SK-N-SH treated with all-trans-retinoic acid at 6 μM for 48 hours (cell line): ENCODE results near the gene PCDHA13.

Source experiments
- ATAC-seq: fragments of 200-7000 bp; cut with Tn5 transposase; 3 replicates; pipeline ENCODE4 v1.9.1; 2020; ENCODE audit warnings: mild to moderate bottlenecking, moderate library complexity
- CSDC2 ChIP-seq: fragments of 250-450 bp; sonication (Bioruptor Pico); IDR thresholded peaks from 2 replicates; pipeline ENCODE4 v1.5.0; 2020; ENCODE audit warnings: mild to moderate bottlenecking, moderate library complexity
- ESRRG ChIP-seq: fragments of 250-450 bp; sonication (Bioruptor Pico); IDR thresholded peaks from 2 replicates; pipeline ENCODE4 v1.6.1; 2021; ENCODE audit warnings: mild to moderate bottlenecking
- GLIS3 ChIP-seq: fragments of 250-450 bp; sonication (Bioruptor Pico); IDR thresholded peaks from 2 replicates; pipeline ENCODE4 v1.5.0; 2020; ENCODE audit warnings: mild to moderate bottlenecking, moderate library complexity
- ISL1 ChIP-seq: fragments of 250-450 bp; sonication (Bioruptor Pico); IDR thresholded peaks from 2 replicates; pipeline ENCODE4 v2.1.2; 2022; ENCODE audit warnings: mild to moderate bottlenecking, moderate library complexity
- OSR1 ChIP-seq: fragments of 250-450 bp; sonication (Bioruptor Pico); IDR thresholded peaks from 2 replicates; pipeline ENCODE4 v1.8.0; 2022; ENCODE audit warnings: moderate library complexity, mild to moderate bottlenecking, inconsistent platforms
- PPARA ChIP-seq: fragments of 250-450 bp; sonication (Bioruptor Pico); IDR thresholded peaks from 2 replicates; pipeline ENCODE4 v1.5.0; 2020; ENCODE audit warnings: mild to moderate bottlenecking, borderline replicate concordance
- RARB ChIP-seq: fragments of 250-450 bp; sonication (Bioruptor Pico); IDR thresholded peaks from 2 replicates; pipeline ENCODE4 v1.8.0; 2021; ENCODE audit warnings: mild to moderate bottlenecking, moderate library complexity
- SNAI2 ChIP-seq: fragments of 250-450 bp; sonication (Bioruptor Pico); IDR thresholded peaks from 2 replicates; pipeline ENCODE4 v1.5.0; 2020; ENCODE audit warnings: mild to moderate bottlenecking, moderate library complexity
- TCF4 ChIP-seq: fragments of 250-450 bp; sonication (Bioruptor Pico); IDR thresholded peaks from 2 replicates; pipeline ENCODE4 v1.8.0; 2021; ENCODE audit warnings: mild to moderate bottlenecking, moderate library complexity, borderline replicate concordance
- TOX ChIP-seq: fragments of 250-450 bp; sonication (Bioruptor Pico); IDR thresholded peaks from 2 replicates; pipeline ENCODE4 v1.8.0; 2021; ENCODE audit warnings: mild to moderate bottlenecking, moderate library complexity, borderline replicate concordance
- ZC3H10 ChIP-seq: fragments of 250-450 bp; sonication (Bioruptor Pico); IDR thresholded peaks from 2 replicates; pipeline ENCODE4 v1.5.1; 2021; ENCODE audit warnings: mild to moderate bottlenecking, moderate library complexity
- ZFP3 ChIP-seq: fragments of 250-450 bp; sonication (Bioruptor Pico); IDR thresholded peaks from 2 replicates; pipeline ENCODE4 v1.5.0; 2020; ENCODE audit warnings: mild to moderate bottlenecking, moderate library complexity
- ZFP30 ChIP-seq: fragments of 450-650 bp; formaldehyde crosslinking; IDR thresholded peaks from 2 replicates; pipeline ENCODE4 v1.5.0; 2022; ENCODE audit warnings: mild to moderate bottlenecking, moderate library complexity
- ZNF565 ChIP-seq: fragments of 450-650 bp; formaldehyde crosslinking; conservative IDR thresholded peaks from 2 replicates; pipeline ENCODE4 v1.5.0; 2020; ENCODE audit warnings: low read depth, mild to moderate bottlenecking, moderate library complexity
- ZNF70 ChIP-seq: fragments of 450-650 bp; formaldehyde crosslinking; IDR thresholded peaks from 2 replicates; pipeline ENCODE4 v1.5.0; 2020; ENCODE audit warnings: mild to moderate bottlenecking, moderate library complexity
- ZNF8 ChIP-seq: fragments of 450-650 bp; formaldehyde crosslinking; IDR thresholded peaks from 2 replicates; pipeline ENCODE4 v1.5.0; 2020; ENCODE audit warnings: mild to moderate bottlenecking, moderate library complexity
- TF ChIP-seq, protein P1 (sequence below): fragments of 250-450 bp; sonication (Bioruptor Pico); IDR thresholded peaks from 2 replicates; pipeline ENCODE4 v1.5.0; 2020; ENCODE audit warnings: mild to moderate bottlenecking, moderate library complexity
- TF ChIP-seq, protein P2 (sequence below): fragments of 250-450 bp; sonication (Bioruptor Pico); IDR thresholded peaks from 2 replicates; pipeline ENCODE4 v1.8.0; 2020; ENCODE audit warnings: mild to moderate bottlenecking, moderate library complexity, borderline replicate concordance
- TF ChIP-seq, protein P3 (sequence below): fragments of 250-450 bp; sonication (Bioruptor Pico); IDR thresholded peaks from 2 replicates; pipeline ENCODE4 v1.8.0; 2021; ENCODE audit warnings: low read depth, mild to moderate bottlenecking, moderate library complexity, borderline replicate concordance
- TF ChIP-seq, protein P4 (sequence below): fragments of 250-450 bp; sonication (Bioruptor Pico); IDR thresholded peaks from 2 replicates; pipeline ENCODE4 v1.5.1; 2021; ENCODE audit warnings: mild to moderate bottlenecking, moderate library complexity
- TF ChIP-seq, protein P5 (sequence below): fragments of 250-450 bp; sonication (Bioruptor Pico); IDR thresholded peaks from 2 replicates; pipeline ENCODE4 v1.5.1; 2020; ENCODE audit warnings: low read depth, mild to moderate bottlenecking, moderate library complexity

PCDHA13 gene

DNA sequence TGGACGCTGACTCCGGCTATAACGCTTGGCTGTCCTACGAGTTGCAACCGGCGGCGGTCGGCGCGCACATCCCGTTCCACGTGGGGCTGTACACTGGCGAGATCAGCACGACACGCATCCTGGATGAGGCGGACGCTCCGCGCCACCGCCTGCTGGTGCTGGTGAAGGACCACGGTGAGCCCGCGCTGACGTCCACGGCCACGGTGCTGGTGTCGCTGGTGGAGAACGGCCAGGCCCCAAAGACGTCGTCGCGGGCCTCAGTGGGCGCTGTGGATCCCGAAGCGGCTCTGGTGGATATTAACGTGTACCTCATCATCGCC lies 4.7 kb upstream of the PCDHA13 start:
- no peak for TF ChIP-seq SNAI2 (CRISPR knock-in tag)
- TF ChIP-seq PPARA (CRISPR knock-in tag): no peak
- TF ChIP-seq, protein P1, sequence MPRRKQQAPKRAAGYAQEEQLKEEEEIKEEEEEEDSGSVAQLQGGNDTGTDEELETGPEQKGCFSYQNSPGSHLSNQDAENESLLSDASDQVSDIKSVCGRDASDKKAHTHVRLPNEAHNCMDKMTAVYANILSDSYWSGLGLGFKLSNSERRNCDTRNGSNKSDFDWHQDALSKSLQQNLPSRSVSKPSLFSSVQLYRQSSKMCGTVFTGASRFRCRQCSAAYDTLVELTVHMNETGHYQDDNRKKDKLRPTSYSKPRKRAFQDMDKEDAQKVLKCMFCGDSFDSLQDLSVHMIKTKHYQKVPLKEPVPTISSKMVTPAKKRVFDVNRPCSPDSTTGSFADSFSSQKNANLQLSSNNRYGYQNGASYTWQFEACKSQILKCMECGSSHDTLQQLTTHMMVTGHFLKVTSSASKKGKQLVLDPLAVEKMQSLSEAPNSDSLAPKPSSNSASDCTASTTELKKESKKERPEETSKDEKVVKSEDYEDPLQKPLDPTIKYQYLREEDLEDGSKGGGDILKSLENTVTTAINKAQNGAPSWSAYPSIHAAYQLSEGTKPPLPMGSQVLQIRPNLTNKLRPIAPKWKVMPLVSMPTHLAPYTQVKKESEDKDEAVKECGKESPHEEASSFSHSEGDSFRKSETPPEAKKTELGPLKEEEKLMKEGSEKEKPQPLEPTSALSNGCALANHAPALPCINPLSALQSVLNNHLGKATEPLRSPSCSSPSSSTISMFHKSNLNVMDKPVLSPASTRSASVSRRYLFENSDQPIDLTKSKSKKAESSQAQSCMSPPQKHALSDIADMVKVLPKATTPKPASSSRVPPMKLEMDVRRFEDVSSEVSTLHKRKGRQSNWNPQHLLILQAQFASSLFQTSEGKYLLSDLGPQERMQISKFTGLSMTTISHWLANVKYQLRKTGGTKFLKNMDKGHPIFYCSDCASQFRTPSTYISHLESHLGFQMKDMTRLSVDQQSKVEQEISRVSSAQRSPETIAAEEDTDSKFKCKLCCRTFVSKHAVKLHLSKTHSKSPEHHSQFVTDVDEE (CRISPR knock-in tag): no peak
- TF ChIP-seq TOX (CRISPR knock-in tag): no peak
- TF ChIP-seq, protein P2, sequence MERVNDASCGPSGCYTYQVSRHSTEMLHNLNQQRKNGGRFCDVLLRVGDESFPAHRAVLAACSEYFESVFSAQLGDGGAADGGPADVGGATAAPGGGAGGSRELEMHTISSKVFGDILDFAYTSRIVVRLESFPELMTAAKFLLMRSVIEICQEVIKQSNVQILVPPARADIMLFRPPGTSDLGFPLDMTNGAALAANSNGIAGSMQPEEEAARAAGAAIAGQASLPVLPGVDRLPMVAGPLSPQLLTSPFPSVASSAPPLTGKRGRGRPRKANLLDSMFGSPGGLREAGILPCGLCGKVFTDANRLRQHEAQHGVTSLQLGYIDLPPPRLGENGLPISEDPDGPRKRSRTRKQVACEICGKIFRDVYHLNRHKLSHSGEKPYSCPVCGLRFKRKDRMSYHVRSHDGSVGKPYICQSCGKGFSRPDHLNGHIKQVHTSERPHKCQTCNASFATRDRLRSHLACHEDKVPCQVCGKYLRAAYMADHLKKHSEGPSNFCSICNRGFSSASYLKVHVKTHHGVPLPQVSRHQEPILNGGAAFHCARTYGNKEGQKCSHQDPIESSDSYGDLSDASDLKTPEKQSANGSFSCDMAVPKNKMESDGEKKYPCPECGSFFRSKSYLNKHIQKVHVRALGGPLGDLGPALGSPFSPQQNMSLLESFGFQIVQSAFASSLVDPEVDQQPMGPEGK (CRISPR knock-in tag): no peak
- TF ChIP-seq ESRRG (CRISPR knock-in tag): no peak
- TF ChIP-seq RARB (CRISPR knock-in tag): no peak
- no peak for TF ChIP-seq GLIS3 (CRISPR knock-in tag)
- TF ChIP-seq ZFP30 (CRISPR knock-in tag): no peak
- no peak for TF ChIP-seq ZNF70
- TF ChIP-seq ZFP3: no peak
- no peak for TF ChIP-seq OSR1 (CRISPR knock-in tag)
- TF ChIP-seq ZNF565 (CRISPR knock-in tag): no peak
- TF ChIP-seq, protein P3, sequence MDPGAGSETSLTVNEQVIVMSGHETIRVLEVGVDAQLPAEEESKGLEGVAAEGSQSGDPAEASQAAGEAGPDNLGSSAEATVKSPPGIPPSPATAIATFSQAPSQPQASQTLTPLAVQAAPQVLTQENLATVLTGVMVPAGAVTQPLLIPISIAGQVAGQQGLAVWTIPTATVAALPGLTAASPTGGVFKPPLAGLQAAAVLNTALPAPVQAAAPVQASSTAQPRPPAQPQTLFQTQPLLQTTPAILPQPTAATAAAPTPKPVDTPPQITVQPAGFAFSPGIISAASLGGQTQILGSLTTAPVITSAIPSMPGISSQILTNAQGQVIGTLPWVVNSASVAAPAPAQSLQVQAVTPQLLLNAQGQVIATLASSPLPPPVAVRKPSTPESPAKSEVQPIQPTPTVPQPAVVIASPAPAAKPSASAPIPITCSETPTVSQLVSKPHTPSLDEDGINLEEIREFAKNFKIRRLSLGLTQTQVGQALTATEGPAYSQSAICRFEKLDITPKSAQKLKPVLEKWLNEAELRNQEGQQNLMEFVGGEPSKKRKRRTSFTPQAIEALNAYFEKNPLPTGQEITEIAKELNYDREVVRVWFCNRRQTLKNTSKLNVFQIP: no peak
- TF ChIP-seq ZNF8 (CRISPR knock-in tag): no peak
- TF ChIP-seq ZC3H10 (CRISPR knock-in tag): no peak
- TF ChIP-seq TCF4 (CRISPR knock-in tag): no peak
- TF ChIP-seq ISL1: no peak
- TF ChIP-seq CSDC2 (CRISPR knock-in tag): no peak
- TF ChIP-seq, protein P4, sequence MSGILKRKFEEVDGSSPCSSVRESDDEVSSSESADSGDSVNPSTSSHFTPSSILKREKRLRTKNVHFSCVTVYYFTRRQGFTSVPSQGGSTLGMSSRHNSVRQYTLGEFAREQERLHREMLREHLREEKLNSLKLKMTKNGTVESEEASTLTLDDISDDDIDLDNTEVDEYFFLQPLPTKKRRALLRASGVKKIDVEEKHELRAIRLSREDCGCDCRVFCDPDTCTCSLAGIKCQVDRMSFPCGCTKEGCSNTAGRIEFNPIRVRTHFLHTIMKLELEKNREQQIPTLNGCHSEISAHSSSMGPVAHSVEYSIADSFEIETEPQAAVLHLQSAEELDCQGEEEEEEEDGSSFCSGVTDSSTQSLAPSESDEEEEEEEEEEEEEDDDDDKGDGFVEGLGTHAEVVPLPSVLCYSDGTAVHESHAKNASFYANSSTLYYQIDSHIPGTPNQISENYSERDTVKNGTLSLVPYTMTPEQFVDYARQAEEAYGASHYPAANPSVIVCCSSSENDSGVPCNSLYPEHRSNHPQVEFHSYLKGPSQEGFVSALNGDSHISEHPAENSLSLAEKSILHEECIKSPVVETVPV (CRISPR knock-in tag): no peak
- no peak for ATAC-seq

DNA sequence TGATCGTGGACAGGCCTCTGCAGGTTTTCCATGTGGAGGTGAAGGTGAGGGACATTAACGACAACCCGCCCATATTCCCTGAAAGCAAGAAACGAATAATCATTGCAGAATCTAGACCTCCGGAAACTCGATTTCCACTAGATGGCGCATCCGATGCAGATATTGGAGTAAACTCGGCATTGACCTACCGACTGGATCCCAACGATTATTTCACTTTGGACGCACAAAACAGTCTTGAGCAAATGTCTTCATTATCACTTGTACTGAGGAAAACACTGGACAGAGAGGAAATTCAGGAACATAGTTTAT lies 621 bp downstream of the PCDHA13 start:
- TF ChIP-seq, protein P4 (CRISPR knock-in tag): no peak
- TF ChIP-seq PPARA (CRISPR knock-in tag): no peak
- no peak for TF ChIP-seq OSR1 (CRISPR knock-in tag)
- no peak for TF ChIP-seq ZC3H10 (CRISPR knock-in tag)
- no peak for TF ChIP-seq ISL1
- no peak for TF ChIP-seq TOX (CRISPR knock-in tag)
- no peak for TF ChIP-seq ZNF70
- TF ChIP-seq ZFP30 (CRISPR knock-in tag): no peak
- TF ChIP-seq GLIS3 (CRISPR knock-in tag): no peak
- TF ChIP-seq, protein P5, sequence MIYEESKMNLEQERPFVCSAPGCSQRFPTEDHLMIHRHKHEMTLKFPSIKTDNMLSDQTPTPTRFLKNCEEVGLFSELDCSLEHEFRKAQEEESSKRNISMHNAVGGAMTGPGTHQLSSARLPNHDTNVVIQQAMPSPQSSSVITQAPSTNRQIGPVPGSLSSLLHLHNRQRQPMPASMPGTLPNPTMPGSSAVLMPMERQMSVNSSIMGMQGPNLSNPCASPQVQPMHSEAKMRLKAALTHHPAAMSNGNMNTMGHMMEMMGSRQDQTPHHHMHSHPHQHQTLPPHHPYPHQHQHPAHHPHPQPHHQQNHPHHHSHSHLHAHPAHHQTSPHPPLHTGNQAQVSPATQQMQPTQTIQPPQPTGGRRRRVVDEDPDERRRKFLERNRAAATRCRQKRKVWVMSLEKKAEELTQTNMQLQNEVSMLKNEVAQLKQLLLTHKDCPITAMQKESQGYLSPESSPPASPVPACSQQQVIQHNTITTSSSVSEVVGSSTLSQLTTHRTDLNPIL: no peak
- TF ChIP-seq, protein P2 (CRISPR knock-in tag): no peak
- no peak for TF ChIP-seq CSDC2 (CRISPR knock-in tag)
- ATAC-seq: no peak
